ENCODE results near the gene KREMEN1.

GRCh38 chr22:29028468-29028867 lies 44.4 kb upstream of the KREMEN1 start:
- no peak for TF ChIP-seq POLR2AphosphoS5 (IDR thresholded peaks at IDR 0.05; ENCODE audit: low read length)
- TF ChIP-seq EP300 (IDR thresholded peaks at IDR 0.05; ENCODE audit: borderline replicate concordance in 1 of 2, control insufficient read depth in 1 of 2, low read depth in 2 of 2, low read length in 2 of 2): no peak
- TF ChIP-seq POLR2A (IDR thresholded peaks at IDR 0.05; ENCODE audit: low read depth, low read length): no peak
- no peak for TF ChIP-seq GABPA (IDR thresholded peaks at IDR 0.05; ENCODE audit: low read depth)
- TF ChIP-seq SPI1 (IDR thresholded peaks at IDR 0.05; ENCODE audit: borderline replicate concordance, insufficient read depth, low read depth, low read length): no peak
- TF ChIP-seq, protein P1, sequence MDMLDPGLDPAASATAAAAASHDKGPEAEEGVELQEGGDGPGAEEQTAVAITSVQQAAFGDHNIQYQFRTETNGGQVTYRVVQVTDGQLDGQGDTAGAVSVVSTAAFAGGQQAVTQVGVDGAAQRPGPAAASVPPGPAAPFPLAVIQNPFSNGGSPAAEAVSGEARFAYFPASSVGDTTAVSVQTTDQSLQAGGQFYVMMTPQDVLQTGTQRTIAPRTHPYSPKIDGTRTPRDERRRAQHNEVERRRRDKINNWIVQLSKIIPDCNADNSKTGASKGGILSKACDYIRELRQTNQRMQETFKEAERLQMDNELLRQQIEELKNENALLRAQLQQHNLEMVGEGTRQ (IDR thresholded peaks at IDR 0.05; ENCODE audit: borderline replicate concordance, low read depth, low read length): no peak
- no peak for TF ChIP-seq EZH2 (IDR thresholded peaks at IDR 0.05; ENCODE audit: borderline replicate concordance, control insufficient read depth, low read depth, low read length)
- TF ChIP-seq CTCF (IDR thresholded peaks at IDR 0.05 in 2 of 3, conservative IDR thresholded peaks at IDR 0.05 in 1 of 3; ENCODE audit: control insufficient read depth in 2 of 3, extremely low read depth in 1 of 3, insufficient read depth in 1 of 3, low read depth in 3 of 3, low read length in 3 of 3): no peak
- no peak for TF ChIP-seq ZNF207 (IDR thresholded peaks at IDR 0.05; ENCODE audit: borderline replicate concordance)
- no peak for TF ChIP-seq RAD21 (IDR thresholded peaks at IDR 0.05; ENCODE audit: insufficient read depth, low read depth, low read length)
